Mucosa of descending colon (tissue), 3 donors: ENCODE results near the gene YJU2. TPM values are rescaled to one million over a fixed set of nuclear protein-coding genes. Genes with fewer than 3 reads are reported as not detected.

ENCODE experiments used
- ATAC-seq: fragments of 200-7000 bp; cut with Tn5 transposase; one replicate; pipeline ENCODE4 v1.9.1; 2020; ENCODE audit warnings: mild to moderate bottlenecking, moderate library complexity
- DNase-seq, 3 donors: peaks; one replicate each; pipeline ENCODE4 v3.0.0-alpha.2; 2020
- H3K36me3 ChIP-seq: fragments of 200-600 bp; one replicate; pipeline ENCODE4 v1.8.0; 2021; ENCODE audit warnings: low read depth, mild to moderate bottlenecking
- H3K4me1 ChIP-seq: fragments of 200-600 bp; one replicate; pipeline ENCODE4 v1.8.0; 2021; ENCODE audit warnings: low read depth, mild to moderate bottlenecking
- H3K4me3 ChIP-seq: fragments of 200-600 bp; one replicate; pipeline ENCODE4 v1.8.0; 2021; ENCODE audit warnings: mild to moderate bottlenecking
- H3K9me3 ChIP-seq: fragments of 200-600 bp; one replicate; pipeline ENCODE4 v1.8.0; 2021; ENCODE audit warnings: mild to moderate bottlenecking
- CTCF ChIP-seq: fragments of 200-600 bp; IDR thresholded peaks from one replicate; pipeline ENCODE4 v1.8.0; 2022; ENCODE audit warnings: antibody characterized with exemption, mild to moderate bottlenecking
- intact Hi-C, 2 donors: fragments of 100-400 bp; cut with DNase I in 1 of 2; cut with micrococcal nuclease in 1 of 2; formaldehyde crosslinking; loops; one replicate each; pipeline versions ENCODE4 v1.11.0 to v1.11.1; 2022; cut with DNase I, micrococcal nuclease
- total RNA-seq, 3 donors: library from RNA; stranded (reverse); fragmentation: NEBNext Ultra II Directional in 2 of 3; extraction: Animal tissue kit (Norgen Biotek cat#: 25700) in 2 of 3; gene quantifications; one replicate each; pipeline versions ENCODE4 v1.2.1 to v1.2.4, GENCODE V29; 2021 to 2023
- donor health status: DM: no; HTN: no; CAD: no; lungs with moderate emphysema.
- donor health status: DM: no; HTN: no; CAD: no.
- donor health status: DM: no; HTN: yes; CAD: no.

The YJU2 gene
- total RNA-seq, 3 donors from 2014 or later: 16.7 to 22.2 (median 20.0) TPM

DNA sequence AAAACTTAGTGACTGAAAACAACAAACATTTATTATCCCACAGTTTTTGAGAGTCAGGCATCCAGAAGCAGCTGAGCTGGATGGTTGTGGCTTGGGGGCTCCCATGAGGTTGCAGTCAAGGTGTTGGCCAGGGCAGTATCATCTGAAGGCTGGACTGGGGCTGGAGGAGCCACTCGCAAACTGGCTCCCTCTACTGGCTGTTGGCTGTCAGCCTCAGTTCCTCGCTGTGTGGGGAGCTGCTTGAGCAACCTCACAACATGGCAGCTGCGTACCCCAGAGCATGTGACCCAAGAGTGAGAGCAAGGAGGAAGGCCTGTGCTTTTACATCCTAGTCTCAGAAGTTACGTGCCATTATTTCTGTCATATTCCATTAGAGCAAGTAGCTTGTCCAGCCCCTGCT lies 9.7 kb downstream of the YJU2 start:
- ATAC-seq (no peak), DNase-seq (no peak)
- no peak overlapping the region for H3K4me3 ChIP-seq
- intact Hi-C loops: no loop called here
- H3K4me1 ChIP-seq: no peaks in the 10 kb centered on the region
- H3K9me3 ChIP-seq: peaks cover 5% of the 10 kb centered on the region
- H3K36me3 ChIP-seq: peaks cover 13% of the 10 kb centered on the region
- no peak for TF ChIP-seq CTCF

- TF ChIP-seq CTCF: no peak
- intact Hi-C loops: no loop called here
- no peak overlapping the region for H3K4me3 ChIP-seq
- peaks cover 5% of the 10 kb centered on the region for H3K9me3 ChIP-seq
- H3K36me3 ChIP-seq: peaks cover 14% of the 10 kb centered on the region
- no peaks in the 10 kb centered on the region for H3K4me1 ChIP-seq
- ATAC-seq (no peak), DNase-seq (no peak)
These were observed 10.1 kb downstream of the YJU2 start for GRCh38 chr19:4257025-4257424.

GRCh38 chr19:4258181-4258580 lies 11.3 kb downstream of the YJU2 start:
- no peak for TF ChIP-seq CTCF
- intact Hi-C loops: no loop called here
- peaks cover 5% of the 10 kb centered on the region for H3K9me3 ChIP-seq
- DNase-seq: no peak
- no peak for ATAC-seq
- no peaks in the 10 kb centered on the region for H3K4me1 ChIP-seq
- peaks cover 17% of the 10 kb centered on the region for H3K36me3 ChIP-seq
- H3K4me3 ChIP-seq: no peak overlapping the region

- Histone ChIP-seq H3K36me3 (peaks cover 8% of the 10 kb centered on the region), H3K4me3 (no peak overlapping the region), H3K9me3 (peaks cover 5% of the 10 kb centered on the region), H3K4me1 (no peaks in the 10 kb centered on the region)
- no peak for DNase-seq
- ATAC-seq: no peak
- intact Hi-C loops: loop anchor here in 1 of 2 donors (10.0 kb wide), 1 partner anchor 94 kb away; no protein-coding TSS in a partner anchor
- no peak for TF ChIP-seq CTCF
These were observed 13.8 kb downstream of the YJU2 start for GRCh38 chr19:4260613-4261191.

GRCh38 chr19:4264812-4265211 lies 17.9 kb downstream of the YJU2 start:
- H3K9me3 ChIP-seq: no peaks in the 10 kb centered on the region
- H3K4me3 ChIP-seq: no peak overlapping the region
- H3K36me3 ChIP-seq: peaks cover 8% of the 10 kb centered on the region
- TF ChIP-seq CTCF: no peak
- ATAC-seq (no peak), DNase-seq (no peak)
- intact Hi-C loops: loop anchor here (5.0 to 10.0 kb wide), 2 partner anchors 87 to 90 kb away; no protein-coding TSS in a partner anchor
- peaks cover 14% of the 10 kb centered on the region for H3K4me1 ChIP-seq
